IMR-90 (cell line): ENCODE data around the gene TCFL5.

Experiments
- CTCF ChIP-seq: conservative IDR thresholded peaks from 2 replicates; pipeline ENCODE4 v1.5.1; 2012; ENCODE audit warnings: mild to moderate bottlenecking, low read depth, low read length, improper control_type of control experiment
- POLR2A ChIP-seq: IDR thresholded peaks from 2 replicates; pipeline ENCODE4 v1.6.1; 2012; ENCODE audit warnings: mild to moderate bottlenecking, low read depth, low read length
- RAD21 ChIP-seq: IDR thresholded peaks from 2 replicates; pipeline ENCODE4 v1.6.1; 2012; ENCODE audit warnings: low read length, improper control_type of control experiment
- RFX5 ChIP-seq: IDR thresholded peaks from 2 replicates; pipeline ENCODE4 v1.8.0; 2012; ENCODE audit warnings: low read depth, mild to moderate bottlenecking, low read length, moderate library complexity
- USF2 ChIP-seq: fragments of 150-350 bp; IDR thresholded peaks from 2 replicates; pipeline ENCODE4 v1.6.1; 2017; ENCODE audit warnings: mild to moderate bottlenecking, antibody characterized with exemption, low read length, low read depth

DNA sequence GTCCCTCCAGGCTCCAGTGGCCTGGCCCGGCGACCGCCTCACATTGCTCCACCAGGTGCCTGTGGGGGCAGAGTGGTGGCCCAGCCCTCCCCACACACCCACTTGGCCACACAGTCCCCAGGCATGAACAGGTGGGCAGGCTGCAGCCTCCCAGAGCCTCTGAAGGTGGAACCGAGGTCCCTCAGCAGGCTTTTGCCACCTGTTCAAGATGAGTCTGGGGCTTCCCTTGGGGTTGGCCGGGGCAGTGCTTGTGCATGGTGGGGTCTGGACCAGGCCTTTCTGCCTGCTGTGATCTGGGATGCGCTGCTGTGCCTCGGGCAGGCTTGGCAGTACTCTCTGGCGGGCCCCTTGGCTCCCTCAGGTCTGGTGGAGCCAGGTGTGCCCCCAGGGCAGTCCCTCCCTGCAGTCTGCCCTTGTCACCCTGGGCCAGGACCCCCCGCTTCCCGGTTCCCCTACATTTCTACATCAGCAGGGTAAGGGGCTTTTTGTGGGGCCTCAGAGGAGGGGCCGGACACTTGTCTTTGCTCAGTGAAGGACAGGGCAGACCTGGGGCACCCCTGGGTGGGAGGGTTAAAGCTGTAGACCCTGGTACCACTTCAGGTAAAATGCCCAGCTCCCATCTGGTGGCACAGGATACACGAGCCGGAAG, 47.4 kb downstream of the TCFL5 start:
- TF ChIP-seq POLR2A (no peak), RFX5 (no peak), CTCF (no peak), USF2 (no peak), RAD21 (no peak)
